Left ventricle myocardium superior (tissue), 1 donor: ENCODE data around the gene CBL. TPM values are rescaled to one million over a fixed set of nuclear protein-coding genes. Genes with fewer than 3 reads are reported as not detected.
A peak's percentile ranks its signal among the peaks of the same experiment; 100 is the strongest.
"Not testable (repeated sequence)": the region's sequence is repeated elsewhere in the genome, so short reads cannot be mapped to it uniquely, and the experiment has no call there.

Experiments used
- ATAC-seq: fragments of 200-7000 bp; cut with Tn5 transposase; one replicate; pipeline ENCODE4 v1.9.1; 2020; ENCODE audit warnings: mild to moderate bottlenecking, moderate library complexity
- DNase-seq: peaks from one replicate; pipeline ENCODE4 v3.0.0-alpha.2; 2020
- intact Hi-C: fragments of 100-400 bp; cut with micrococcal nuclease; formaldehyde crosslinking; loops from one replicate; pipeline ENCODE4 v1.11.0; 2022
- total RNA-seq: library from RNA; stranded (reverse); fragmentation: NEBNext Ultra II Directional; extraction: Animal tissue kit (Norgen Biotek cat#: 25700); gene quantifications from one replicate; pipeline ENCODE4 v1.2.1, GENCODE V29; 2021
- donor health status: DM: no; HTN: yes; CAD: no; lungs with severe emphysema.

Gene CBL
- total RNA-seq, 1 donor from 2014 or later: 7.1 TPM

DNA sequence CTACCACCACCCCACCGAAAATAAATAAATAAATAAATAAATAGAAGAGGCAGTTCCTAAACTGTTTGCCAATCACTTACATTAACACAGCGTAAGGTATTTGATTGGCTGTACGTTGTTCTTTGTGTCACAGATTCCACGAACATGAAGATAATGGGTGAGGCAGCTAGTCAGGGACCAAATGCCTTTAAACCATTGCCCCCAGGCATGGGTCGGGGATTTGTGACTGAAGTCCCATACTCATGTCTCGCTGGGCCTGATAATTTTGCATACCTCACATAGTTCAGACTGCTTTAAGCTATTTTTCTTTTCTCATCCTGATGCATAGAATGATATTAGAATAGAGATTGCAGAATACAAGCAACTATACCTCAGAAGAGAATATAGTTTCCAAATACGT, 3.6 kb upstream of the CBL start:
- intact Hi-C loops: no loop called here
- ATAC-seq: no peak
- DNase-seq: no peak

DNA sequence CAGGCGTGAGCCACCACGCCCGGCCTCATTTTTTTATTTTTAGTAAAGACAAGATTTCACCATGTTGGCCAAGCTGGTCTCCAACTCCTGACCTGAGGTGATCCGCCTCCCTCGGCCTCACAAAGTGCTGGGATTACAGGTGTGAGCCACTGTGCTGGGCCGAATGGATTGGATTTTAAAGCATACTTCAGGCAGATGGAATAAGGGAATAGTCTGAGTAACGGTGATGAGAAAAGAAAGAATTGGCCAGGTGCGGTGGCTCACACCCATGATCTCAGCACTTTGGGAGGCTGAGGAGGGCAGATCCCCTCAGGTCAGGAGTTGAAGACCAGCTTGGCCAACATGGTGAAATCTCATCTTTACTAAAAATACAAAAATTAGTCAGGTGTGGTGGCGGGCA, 2.1 kb upstream of the CBL start:
- intact Hi-C loops: no loop called here
- DNase-seq: no peak
- no peak for ATAC-seq

DNA sequence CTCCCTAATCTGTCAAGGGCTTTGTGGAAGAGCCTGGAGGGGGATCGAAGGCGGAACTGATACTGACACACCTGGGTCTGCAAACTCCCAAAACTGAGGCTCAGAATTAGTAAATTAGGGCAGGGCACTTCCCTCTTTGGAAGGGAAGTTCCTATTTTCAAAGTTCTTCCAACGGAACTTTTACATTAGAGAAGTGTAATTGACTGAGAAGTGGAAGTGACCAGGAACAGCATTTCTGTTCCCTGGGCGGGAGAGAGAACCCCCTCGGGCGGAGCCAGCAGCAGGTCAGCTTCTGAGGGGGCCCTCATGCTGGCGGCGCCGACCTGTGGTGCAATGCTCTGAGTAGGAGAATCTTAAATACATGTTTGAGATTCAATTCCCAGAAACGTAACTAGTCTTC, 1.1 kb upstream of the CBL start:
- intact Hi-C loops: loop anchor here (5.0 kb wide), 1 partner anchor 77 kb away; no protein-coding TSS in a partner anchor
- DNase-seq (peak; percentile 50), ATAC-seq (no peak)

DNA sequence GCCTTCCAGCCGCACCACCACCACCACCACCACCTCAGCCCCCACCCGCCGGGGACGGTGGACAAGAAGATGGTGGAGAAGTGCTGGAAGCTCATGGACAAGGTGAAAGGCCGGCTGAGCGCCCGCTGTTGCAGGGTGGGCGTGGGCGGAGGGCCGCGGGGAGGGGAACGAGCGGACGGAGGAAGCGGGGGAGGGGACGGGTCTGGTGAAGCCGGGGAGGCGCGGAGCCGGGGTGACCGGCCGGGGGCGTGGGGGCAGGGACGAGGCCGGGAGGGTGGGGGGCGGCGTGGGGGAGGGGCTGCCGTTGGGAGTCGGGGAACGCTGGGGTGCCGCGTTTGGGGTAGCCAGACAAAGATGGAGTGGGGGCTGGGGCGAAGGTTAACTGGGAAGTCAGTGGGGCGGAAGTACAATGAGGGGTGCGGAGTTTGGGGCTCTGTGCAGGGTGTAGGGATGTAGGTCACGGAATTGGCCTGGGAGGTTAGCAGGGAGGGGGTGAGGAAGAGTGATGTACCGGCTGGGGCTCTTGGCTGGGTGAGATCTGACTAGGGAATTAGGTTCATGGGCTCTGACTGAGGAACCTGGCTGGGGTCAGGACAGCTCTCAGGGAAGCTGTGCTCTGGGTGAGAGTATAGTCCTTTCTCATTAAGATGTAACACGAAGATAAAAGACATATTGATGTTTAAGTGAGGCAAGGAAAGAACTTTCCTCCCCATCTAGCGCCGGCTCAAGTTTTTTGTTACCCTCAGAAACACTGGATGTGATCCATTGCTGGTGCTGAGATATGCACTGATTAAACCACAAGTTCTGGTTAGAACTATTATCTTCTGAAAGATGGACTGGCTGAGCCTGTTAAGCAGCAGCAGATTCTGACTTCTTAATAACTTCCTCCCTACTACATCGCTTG, 624 bp downstream of the CBL start:
- DNase-seq: peak; percentile 65
- intact Hi-C loops: loop anchor here (5.0 kb wide), 1 partner anchor 76 kb away; no protein-coding TSS in a partner anchor
- ATAC-seq: peak; percentile 41

DNA sequence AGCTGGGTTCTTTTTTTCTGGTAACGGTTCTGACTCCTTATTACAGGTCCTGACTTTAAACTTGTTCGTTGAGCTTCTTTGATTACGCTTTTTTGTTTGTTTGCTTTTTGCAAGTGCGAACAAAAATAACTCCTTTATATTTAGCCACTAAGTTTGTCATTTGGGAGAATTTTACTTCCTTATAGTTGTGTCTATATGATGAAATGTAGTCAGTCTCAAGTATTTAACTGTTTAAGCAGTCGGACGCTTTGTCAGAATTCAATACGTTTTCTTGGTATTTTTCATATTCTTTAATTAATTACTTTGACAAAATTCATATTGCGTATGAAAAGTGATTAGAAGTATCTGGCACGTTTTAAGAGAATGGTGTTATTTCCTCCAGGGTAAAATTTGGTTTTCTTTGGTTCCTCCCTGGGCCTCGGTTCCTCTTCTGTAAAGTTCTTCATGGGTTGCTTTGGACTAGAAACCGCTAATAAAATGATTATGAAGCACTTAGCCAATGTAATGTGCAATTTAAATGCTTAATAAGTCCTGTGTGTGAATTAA, 1.3 kb downstream of the CBL start:
- intact Hi-C loops: loop anchor here (5.0 kb wide), 1 partner anchor 75 kb away; no protein-coding TSS in a partner anchor

DNA sequence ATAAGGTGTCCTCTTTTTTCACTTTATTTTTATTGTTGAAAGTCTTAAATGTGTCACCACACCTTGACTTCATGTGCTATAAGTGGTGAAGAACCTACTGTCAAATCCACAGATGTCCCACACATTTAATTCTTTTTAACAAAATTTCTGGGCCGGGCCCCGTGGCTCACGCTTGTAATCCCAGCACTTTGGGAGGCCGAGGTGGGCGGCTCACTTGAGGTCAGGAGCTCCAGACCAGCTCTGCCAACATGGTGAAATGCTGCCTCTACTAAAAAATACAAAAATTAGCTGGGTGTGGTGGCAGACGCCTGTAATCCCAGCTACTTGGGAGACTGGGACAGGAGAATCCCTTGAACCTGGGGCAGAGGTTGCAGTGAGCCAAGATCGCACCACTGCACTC, 3.0 kb downstream of the CBL start:
- DNase-seq (no peak), ATAC-seq (no peak)
- intact Hi-C loops: loop anchor here (5.0 kb wide), 1 partner anchor 73 kb away; no protein-coding TSS in a partner anchor

More for the DNA sequence above, 1.3 kb downstream of the CBL start:
- ATAC-seq (no peak), DNase-seq (no peak)

DNA sequence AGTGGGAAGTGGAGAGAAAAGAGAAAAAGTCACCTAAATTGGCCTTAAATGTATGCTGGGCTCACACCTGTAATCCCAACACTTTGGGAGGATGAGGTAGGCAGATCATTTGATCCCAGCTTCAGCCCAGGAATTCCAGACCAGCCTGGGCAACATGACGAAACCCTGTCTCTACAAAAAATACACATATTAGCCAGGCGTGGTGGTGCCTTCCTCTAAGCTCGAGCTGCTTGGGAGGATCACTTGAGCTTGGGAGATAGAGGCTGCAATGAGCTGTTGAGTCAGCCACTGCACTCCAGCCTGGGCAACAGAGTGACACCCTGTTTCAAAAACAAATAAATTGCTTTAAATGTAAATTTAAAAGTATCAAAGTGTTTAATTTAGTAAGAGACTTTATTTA, 3.9 kb downstream of the CBL start:
- DNase-seq (no peak), ATAC-seq (no peak)
- intact Hi-C loops: no loop called here

DNA sequence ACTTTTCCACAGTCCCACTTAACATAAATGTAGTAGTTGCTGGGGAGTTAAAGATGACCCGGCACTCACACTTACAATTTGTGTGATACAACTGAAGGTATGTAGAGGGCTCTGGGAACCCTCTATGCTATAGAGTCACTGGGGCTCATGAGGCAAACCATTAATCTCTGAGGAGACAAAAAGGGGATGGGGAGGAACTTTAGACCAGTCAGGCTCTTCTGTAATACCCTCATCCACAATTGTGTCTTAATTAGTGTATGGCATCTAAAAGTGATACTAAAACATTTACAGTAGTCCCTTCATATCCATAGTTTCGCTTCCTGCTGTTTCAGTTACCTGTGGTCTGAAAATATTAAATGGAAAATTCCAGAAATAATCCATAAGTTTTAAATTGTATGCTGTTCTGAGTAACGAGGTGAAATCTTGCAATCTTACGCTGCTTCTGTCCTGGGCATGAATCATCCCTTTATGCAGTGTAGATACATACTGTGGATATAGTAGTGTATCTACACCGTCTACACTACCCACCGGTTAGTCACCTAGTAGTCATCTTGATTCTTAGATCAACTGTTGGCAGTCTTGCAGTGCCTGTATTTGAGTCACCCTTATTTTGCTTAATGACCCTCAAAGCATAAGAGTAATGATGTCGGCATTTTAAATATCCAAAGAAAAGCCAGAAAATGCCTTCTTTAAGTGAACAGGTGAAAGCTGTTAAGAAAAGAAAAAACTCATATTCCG, 12.2 kb downstream of the CBL start:
- ATAC-seq (no peak), DNase-seq (no peak)
- intact Hi-C loops: no loop called here

DNA sequence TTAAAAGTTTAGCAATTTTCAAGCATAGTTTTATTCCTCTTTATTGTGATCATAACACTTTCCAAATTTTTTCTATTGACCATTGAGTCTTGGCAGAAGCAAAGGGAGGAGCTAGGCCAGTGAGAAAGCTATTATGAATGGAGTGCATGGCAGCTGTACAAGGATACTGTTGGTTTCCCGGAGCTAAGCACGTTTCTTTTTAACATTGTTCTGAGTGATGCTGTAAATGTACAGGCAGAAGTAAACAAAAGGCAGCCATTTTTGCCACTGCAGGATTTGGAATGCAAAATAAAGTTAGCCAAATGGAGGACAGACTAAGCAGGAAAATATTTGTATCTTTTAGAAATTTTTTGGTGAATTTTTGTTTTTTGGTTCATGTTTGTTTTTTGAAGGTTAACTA, 16.2 kb downstream of the CBL start:
- DNase-seq: no peak
- intact Hi-C loops: no loop called here
- peak; percentile 53 for ATAC-seq

DNA sequence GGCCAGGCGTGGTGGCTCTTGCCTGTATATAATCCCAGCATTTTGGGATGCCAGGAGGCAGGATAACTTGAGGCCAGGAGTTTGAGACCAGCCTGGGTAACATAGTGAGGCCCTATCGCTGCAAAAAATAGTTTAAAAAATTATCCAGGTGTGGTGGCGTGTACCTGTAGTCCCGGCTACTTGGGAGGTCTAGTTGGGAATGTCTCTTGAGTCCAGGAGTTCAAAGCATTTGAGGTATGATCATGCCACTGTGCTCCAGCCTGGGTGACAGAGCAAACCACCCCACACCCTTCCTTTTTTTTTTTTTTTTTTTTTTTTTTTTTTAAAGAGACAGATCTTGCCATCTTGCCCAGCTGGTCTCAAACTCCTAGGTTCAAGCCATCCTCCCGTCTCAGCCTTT, 16.8 kb downstream of the CBL start:
- ATAC-seq (no peak), DNase-seq (no peak)
- intact Hi-C loops: no loop called here

DNA sequence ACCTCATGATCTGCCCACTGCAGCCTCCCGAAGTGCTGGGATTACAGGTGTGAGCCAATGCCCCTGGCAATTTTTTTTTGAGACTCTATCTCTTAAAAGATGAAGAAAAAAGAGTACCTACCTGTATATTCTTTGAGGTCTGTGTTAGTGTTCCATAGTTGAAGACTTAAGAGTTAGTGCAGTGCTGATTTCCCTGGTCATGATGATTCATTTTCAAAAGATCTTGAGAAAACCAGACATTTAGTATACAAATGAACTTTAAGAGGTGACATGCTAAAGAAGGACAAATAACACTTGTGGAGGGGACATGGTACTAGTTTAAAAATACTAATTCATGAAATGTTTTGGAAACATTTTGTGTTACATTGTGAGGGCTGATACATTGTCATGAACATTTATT, 17.7 kb downstream of the CBL start:
- ATAC-seq (no peak), DNase-seq (no peak)
- intact Hi-C loops: no loop called here

DNA sequence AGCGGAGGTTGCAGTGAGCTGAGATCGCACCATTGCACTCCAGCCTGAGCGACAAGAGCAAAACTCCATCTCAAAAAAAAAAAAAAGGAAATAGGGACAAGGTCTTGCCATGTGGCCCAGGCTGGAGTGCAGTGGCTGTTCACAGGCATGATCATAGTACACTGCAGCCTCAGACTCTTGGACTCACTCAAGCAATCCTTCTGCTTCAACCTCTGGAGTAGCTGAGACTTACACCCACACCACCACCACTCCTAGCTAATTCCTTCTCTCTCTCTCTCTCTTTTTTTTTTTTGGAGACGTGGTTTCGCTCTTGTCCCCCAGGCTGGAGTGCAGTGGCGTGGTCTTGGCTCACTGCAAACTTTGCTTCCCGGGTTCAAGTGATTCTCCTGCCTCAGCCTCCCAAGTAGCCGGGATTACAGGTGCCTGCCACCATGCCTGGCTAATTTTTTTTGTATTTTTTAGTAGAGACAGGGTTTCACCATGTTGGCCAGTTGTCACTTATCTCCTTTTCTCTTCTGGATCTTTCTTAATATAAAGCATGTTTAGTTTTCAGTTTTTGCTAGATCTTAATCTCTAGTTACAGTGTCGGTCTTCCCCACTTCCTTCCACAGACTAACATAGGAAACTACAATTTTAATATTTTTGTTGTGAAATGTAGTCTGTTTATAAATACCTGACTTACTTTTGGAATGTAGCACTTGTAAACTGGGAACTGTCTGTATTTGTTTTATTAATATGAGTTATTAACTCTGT, 22.6 kb downstream of the CBL start:
- DNase-seq, intact Hi-C loops, ATAC-seq: not testable (repeated sequence)

DNA sequence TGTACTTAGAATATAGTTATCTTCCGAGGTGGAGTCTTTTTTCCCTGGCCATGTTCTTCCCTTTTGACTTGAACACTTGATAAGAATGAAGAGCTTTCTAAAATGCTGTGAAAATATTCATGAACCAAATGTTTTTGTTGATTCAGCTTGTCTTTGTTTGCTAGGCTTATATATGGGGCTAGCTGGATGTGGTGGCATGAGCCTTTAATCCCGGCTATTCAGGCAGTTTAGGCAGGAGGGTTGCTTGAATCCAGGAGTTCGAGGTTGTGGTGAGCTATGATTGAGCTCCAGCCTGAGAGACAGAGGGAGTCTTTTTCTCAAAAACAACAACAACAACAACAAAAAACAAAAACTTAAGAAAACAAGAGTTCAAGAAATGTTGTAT, 23.1 kb downstream of the CBL start:
- DNase-seq: no peak
- ATAC-seq: no peak
- intact Hi-C loops: no loop called here

DNA sequence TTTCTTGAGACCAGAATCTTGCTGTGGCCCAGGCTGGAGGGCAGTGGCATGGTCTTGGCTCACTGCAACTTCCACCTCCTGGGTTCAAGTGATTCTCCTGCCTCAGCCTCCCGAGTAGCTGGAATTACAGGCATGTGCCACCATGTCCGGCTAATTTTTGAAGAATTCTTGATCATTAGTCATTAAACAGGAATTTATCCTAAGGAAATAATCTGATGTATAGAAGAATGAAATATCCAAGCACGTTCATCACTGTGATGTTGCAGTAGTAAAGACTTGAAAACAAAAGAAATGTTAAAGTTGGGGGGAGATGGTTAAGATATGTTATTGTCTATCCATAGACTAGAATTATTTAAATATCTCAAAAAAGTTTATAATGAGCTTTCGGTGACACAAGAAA, 23.6 kb downstream of the CBL start:
- ATAC-seq (no peak), DNase-seq (no peak)
- intact Hi-C loops: no loop called here

DNA sequence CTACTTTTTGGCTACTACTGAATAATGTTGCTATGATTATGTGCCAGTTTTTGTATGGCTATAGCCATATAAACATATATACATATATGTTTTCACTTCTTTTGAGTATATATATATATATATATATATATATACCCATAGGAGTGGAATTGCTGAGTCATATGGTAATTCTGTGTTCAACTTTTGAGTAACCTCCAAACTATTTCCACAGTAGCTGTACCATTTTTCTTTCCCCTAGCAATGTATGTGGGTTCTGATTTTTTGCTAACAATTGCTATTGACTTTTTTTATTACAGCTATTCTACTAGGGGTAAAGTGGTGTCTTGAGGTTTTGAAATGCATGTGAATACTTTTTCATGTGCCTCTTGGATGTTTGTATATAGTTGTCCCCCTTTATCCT, 30.4 kb downstream of the CBL start:
- ATAC-seq (no peak), DNase-seq (no peak)
- intact Hi-C loops: no loop called here

DNA sequence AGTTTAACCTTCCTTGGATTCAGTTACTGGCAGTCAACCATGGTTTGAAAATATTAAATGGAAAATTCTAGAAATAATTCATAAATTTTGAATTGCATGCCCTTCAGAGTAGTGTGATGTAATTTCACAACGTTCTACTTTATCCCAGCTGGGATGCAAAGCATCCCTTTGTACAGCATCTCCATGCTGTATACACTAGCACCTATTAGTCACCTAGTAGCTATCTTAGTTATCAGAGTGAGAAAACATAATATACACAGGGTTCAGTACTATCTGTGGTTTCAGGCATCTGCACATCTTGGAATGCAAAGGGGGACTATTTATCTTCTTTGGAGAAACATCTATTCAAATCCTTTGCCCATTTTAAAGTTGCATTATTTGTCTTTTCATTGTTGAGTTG, 30.8 kb downstream of the CBL start:
- no peak for DNase-seq
- no peak for ATAC-seq
- intact Hi-C loops: no loop called here

DNA sequence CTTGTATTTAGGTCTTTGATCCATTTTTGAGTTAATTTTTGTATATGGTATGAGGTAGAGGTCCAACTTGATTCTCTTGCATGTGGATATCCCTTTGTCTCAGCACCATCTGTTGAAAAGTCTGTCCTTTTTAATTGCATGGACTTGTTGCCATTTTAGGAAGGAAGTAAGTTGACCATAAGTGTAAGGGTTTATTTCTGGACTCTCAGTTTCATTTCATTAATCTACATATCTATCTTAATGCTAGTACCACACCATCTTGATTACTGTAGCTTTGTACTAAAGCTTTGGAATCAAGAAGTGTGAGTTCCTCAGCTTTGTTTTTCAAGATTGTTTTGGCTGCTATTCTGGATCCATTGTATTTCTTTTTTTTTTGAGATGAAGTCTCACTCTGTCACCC, 31.4 kb downstream of the CBL start:
- intact Hi-C loops: no loop called here
- ATAC-seq (no peak), DNase-seq (no peak)

DNA sequence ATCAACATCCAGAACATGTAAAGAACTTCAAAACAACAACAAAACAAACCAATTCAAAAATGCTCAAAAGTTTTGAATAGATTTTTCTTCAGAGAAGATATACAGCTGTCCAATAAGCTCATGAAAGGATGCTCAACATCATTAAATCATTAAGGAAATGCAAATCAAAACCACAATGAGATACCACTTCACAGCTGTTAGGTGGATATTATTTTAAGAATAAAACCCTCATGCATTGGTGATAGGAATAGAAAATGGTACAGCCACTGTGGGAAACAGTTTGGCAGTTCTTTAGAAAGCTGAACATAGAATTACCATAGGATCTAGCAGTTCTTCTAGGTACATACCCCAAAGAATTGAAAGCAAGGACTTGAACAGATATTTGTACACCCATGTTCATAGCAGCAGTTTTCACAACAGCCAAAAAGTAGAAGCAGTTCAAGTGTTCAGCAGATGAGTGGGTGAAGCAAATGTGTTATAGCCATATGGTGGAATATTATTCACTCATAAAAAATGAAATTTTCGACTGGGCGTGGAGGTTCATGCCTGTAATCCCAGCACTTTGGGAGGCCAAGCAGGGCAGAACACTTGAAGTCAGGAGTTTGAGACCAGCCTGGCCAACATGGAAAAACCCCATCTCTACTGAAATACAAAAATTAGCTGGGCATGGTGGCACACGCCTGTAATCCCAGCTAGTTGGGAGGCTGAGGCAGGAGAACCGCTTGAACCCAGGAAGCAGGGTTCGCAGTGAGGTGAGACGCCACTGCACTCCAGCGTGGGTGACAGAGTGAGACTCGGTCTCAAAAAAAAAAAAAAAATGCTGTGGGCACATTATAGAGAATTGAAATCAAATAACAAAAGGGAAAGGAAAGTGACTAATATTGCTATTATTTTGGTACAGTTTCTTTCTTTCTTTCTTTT, 42.9 kb downstream of the CBL start:
- ATAC-seq (no peak), DNase-seq (no peak)
- intact Hi-C loops: no loop called here

DNA sequence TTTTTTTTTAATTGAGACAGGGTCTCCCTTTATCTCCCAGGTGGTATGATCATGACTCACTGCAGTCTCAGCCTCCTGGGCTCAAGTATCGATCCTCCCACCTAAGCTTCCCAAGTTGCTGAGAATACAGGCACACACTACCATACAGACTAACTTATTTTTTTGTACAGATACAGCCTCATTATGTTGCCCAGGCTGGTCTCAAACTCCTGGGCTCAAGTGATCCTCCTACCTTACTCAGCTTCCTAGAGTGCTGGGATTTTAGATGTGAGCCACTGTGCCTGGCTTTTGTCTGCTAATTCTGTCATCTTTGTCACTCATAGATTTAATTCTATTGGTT, 43.5 kb downstream of the CBL start:
- DNase-seq: no peak
- ATAC-seq: no peak
- intact Hi-C loops: no loop called here
